Stimulated activated CD4-positive, alpha-beta T cell treated with anti-CD3 and anti-CD28 coated beads, Interleukin-1b, Interleukin-23, amount 100 ng/mL, for 1 hour (primary cell): Measurements from ENCODE around the gene CDH12.

Experiments
- DNase-seq, 2 donors: peaks; one replicate each; pipeline ENCODE4 v3.0.0-alpha.2; 2020; ENCODE audit warnings: low read depth in 2 of 2

The CDH12 gene

GRCh38 chr5:22764736-22765135 is 88.4 kb downstream of the CDH12 start:
- no peak for DNase-seq

DNA sequence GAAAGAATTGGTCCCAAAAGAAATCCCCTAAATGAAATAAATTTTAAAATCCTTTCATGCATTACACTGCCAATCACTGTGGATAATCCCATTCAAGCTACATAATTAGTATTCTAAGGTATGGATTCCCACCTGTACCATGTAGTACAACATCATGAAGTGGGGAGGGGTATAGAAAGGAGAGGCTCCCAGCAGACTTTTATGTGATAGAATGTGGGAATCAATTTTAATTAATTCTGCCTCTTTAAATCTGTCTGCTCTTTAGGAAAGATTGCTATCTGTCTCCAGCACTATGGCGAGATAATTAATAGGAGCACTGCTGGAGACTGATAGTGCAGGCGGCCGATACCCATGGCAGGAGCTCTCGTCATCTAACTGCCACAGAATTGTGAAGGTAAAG is 95.4 kb downstream of the CDH12 start:
- DNase-seq = no peak

GRCh38 chr5:22754155-22754554 is 99.0 kb downstream of the CDH12 start:
- no peak for DNase-seq

- DNase-seq = no peak
Measured at GRCh38 chr5:22751536-22751935, 101.6 kb downstream of the CDH12 start.

GRCh38 chr5:22736443-22737003 is 116.6 kb downstream of the CDH12 start:
- no peak for DNase-seq

DNA sequence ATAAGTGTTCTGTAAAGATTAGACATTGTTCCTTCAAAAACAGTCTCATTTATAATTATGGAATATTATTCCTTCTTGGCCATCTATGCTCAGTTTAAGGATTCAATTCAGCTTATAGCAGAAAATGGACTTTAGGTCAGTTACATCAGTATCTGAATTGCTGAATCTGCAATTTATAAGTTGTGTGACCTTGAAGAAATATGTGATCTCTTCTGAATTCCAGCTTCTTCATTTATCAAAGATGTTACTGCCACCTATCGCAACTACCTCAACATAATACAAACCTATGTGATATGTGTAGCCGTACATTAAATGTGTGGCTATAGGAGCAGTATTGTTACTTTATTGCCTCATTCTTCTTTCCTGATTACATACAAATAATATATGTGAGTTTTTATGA is 118.2 kb downstream of the CDH12 start:
- DNase-seq = no peak

- DNase-seq = no peak
Measured at GRCh38 chr5:22728610-22729009, 124.5 kb downstream of the CDH12 start.

DNA sequence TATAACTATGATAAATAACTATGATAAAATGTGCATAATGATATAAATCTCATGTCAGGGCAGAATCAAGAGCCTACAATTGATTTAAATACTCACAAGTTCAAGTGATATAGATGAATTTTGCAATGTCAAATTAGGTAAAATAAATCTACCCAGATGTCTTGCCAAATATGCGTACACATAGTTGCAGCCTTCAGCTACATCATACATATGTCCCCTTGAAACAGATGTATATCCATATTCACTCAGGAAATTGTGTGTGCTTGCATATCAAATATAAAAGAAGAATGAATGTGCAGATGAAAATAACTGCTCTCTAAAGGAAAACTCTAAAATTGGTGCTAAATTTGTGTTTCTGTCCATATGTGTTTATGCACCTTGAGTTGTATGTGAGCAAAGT is 130.7 kb downstream of the CDH12 start:
- DNase-seq = no peak

GRCh38 chr5:22722056-22722455 is 131.1 kb downstream of the CDH12 start:
- no peak for DNase-seq

GRCh38 chr5:22719842-22720241 is 133.3 kb downstream of the CDH12 start:
- no peak for DNase-seq

DNA sequence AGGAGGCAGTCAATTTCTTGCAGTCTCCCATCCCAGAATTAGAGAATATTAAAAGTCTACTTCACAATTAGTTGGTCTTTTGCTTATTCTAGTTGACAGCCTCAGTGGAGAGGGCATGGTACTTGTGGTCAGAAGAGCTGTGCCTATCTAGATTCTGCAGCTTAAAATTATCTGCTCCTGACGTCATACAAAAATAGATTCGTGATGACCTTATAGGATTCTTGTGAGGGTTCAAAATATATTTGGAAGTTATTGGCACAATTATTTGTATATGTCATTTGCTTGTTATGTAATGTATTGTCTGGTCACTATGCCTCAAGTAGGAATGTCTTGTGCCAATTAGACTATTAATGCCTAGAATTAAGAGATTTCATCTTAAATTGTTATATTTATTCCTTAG is 142.5 kb downstream of the CDH12 start:
- no peak for DNase-seq

DNA sequence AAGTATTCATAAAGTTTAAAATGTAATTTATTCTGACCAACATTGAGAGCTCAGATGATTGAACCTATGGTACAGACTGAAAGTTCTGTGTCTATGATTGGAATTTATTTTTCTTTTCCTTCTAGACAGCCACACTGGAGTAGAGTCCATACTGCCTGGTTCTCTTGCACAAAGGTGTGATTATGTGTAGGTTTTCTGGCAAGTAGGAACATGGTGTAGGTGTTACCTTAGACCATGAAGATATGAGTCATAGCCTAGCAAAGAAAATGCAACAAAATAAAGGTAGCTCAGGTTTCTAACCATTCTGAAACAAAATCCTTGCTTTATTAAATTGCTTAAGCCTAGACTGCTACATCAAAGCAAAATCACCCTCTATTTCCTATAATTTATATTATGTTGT is 143.4 kb downstream of the CDH12 start:
- no peak for DNase-seq

DNA sequence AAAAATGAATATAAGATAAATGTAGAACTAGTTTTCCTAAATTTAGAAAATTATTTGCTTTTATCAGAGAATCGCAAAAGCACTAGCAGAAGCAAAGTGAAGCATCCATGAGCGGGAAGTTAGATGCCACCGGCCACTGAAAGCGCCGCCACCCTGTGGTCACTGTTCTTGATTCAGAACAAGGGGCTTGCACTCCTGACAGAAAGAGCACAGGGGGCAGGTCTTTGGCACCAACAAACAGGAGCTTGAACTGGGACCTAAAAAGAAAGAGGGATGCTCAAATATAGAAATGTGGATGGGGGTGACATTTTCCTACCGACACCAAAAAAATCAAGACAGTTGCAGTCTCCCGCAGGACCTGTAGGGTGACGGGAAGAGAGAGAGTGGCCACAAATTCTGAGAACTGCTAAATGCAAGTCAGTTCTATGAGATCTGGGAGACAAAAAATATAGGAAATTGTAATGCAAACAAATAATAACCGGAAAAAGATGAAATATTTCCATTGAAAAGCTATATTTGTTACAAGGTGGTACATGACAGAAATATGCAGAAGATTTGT is 144.3 kb downstream of the CDH12 start:
- no peak for DNase-seq

- no peak for DNase-seq
Measured at GRCh38 chr5:22706901-22707300, 146.2 kb downstream of the CDH12 start.

GRCh38 chr5:22699319-22699718 is 153.8 kb downstream of the CDH12 start:
- no peak for DNase-seq

DNA sequence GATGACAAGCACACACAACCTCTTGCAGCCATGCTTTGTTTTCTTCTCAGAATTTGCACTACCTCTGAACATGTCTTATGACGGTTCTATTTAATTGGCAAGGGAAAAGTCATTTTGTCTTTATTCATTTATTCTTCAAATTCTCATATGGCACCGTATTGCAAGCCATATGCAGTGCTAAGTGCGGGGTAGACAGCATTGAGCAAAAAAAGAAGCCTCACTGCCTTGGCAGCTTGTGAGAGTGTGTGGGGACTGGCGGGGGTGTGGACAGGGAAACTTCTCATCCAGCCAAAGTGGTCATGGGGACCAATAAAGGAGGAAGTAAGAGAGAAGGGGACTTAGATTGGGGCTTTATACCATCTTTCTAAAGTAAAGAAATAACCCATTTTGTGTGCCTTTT is 160.0 kb downstream of the CDH12 start:
- no peak for DNase-seq

GRCh38 chr5:22683050-22683449 is 170.1 kb downstream of the CDH12 start:
- DNase-seq = no peak

DNA sequence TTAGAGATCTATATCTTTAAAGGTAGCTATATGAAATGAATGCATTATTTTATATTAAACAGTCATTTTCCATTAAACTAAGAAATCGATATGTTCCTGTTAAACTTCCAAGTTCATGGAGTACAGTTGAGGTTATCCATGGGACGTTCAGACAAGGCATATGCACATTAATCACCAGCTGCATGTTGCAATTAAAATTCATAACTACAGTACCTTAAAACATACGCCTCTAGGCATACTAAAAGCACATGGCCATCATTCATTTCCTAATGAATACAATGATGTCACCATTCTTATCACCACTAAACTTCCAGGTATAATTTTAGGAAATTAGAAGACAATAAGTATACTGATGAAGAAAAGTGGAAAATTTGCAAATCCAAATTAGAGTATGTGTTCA is 174.3 kb downstream of the CDH12 start:
- DNase-seq = no peak

GRCh38 chr5:22673131-22673530 is 180.0 kb downstream of the CDH12 start:
- no peak for DNase-seq

- no peak for DNase-seq
Measured at GRCh38 chr5:22669345-22669744, 183.8 kb downstream of the CDH12 start.

DNA sequence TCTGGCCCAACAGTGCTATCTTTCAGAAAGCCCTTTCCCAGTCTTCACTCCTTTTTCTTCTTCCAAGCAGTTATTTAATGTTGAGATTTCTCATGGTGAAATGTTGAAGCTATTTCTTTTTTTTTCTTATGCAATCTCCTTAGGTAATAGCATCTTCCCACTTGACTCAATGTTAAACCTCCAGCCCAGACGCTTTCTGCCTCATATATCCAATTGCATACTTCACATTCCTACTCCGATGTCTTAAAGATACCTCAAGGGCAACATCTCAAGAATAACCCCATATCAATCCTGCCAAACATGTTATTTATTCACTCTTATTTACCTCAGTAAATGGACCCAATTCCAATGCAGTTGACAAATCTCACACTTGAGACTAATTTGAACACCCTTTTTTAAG is 187.3 kb downstream of the CDH12 start:
- DNase-seq = no peak

GRCh38 chr5:22663134-22663533 is 190.0 kb downstream of the CDH12 start:
- DNase-seq = no peak

DNA sequence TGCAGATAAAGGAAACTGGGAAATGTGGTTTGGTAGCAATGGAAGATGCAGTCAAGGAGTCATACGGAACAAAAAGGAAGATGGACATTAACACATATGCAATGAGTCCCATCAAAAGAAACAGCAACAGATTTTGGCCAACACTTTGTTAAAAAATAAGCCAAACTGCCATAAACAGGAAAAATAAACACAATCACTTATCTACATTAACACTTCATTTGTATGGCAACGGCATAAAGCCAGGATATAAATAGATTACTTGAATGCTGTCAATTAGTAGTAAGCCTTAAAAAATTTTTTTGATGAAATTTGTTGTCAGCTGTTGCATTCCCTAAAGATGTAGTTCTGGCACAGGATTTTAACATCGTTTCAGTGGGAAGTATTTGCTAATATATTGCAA is 190.8 kb downstream of the CDH12 start:
- DNase-seq = no peak

DNA sequence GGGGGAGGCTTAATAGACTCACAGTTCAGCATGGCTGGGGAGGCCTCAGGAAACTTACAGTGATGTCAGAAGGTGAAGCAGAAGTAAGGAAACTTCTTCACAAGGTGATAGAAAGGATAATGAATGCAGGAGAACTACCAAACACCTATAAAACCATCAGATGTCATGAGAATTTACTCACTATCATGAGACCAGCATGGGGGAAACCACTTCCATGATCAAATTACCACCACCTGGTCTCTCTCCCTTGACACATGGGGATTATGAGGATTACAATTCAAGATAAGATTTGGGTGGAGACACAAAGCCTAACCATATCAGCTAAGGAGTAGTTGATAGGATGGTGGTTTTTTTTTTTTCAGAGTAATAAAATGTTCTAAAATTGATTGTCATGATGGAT is 201.8 kb downstream of the CDH12 start:
- DNase-seq = no peak
